Measurements from ENCODE around the gene SLC9A9.
A peak's percentile ranks its signal among the peaks of the same experiment; 100 is the strongest.

The SLC9A9 gene

DNA sequence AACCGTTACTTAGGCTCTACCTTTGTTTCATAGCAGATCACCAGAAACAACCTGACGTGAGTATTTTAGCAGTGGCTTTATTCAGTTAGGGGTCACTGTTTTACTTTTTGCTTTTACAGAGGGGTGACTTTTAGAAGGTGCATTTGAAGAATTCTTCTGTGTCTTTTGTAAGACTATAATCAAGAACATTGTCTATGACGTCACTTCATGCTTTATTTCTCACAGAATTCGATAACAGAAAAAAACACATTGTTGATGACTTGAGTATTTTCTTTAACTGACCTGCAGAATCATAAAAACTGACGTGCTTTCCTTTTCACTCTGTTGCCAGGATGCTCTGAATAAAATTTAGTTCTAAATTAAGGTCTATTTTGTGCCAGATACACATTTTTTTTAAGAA, 244.5 kb downstream of the SLC9A9 start:
- Histone ChIP-seq H2BK12ac (ENCODE audit: low read length) (no peak overlapping the region), H3K23ac (ENCODE audit: low read length) (no peak overlapping the region), H3K4ac (ENCODE audit: low read depth, low read length) (no peak overlapping the region), H3K18ac (ENCODE audit: low read length) (no peak overlapping the region), H4K12ac (ENCODE audit: low read depth, low read length) (no peak overlapping the region), H3K14ac (ENCODE audit: low read length) (no peak overlapping the region), H4K8ac (ENCODE audit: low read depth, low read length) (no peak overlapping the region), H3K4me2 (ENCODE audit: low read length) (no peak overlapping the region), H3K27ac (ENCODE audit: low read depth, low read length) (no peak overlapping the region), H2AK5ac (ENCODE audit: low read length) (no peak overlapping the region), H3K9me3 (ENCODE audit: insufficient read depth, low read depth, low read length) (no peaks in the 10 kb centered on the region), H3K4me3 (ENCODE audit: low read depth, low read length) (no peak overlapping the region), H3K79me2 (ENCODE audit: control insufficient read depth, insufficient read depth, low read length, poor library complexity) (no peaks in the 10 kb centered on the region), H3K9ac (ENCODE audit: low read length) (no peak overlapping the region), H4K91ac (ENCODE audit: low read depth, low read length) (no peak overlapping the region), H2AFZ (ENCODE audit: insufficient read depth, low read length, poor library complexity) (no peak overlapping the region), H3K36me3 (ENCODE audit: control insufficient read depth in 1 of 2, insufficient read depth in 2 of 2, low read length in 2 of 2) (no peaks in the 10 kb centered on the region), H3K4me1 (ENCODE audit: control insufficient read depth in 1 of 2, insufficient read depth in 2 of 2, low read length in 2 of 2) (peaks cover 0 to 2% of the 10 kb centered on the region in 2 experiments), H3K27me3 (ENCODE audit: insufficient read depth, low read length) (no peaks in the 10 kb centered on the region), H2BK120ac (ENCODE audit: insufficient read depth, low read length, poor library complexity) (no peak overlapping the region), H2BK5ac (ENCODE audit: low read depth, low read length, poor library complexity) (no peak overlapping the region), H3K79me1 (ENCODE audit: low read length) (no peaks in the 10 kb centered on the region)
- no peak for DNase-seq
- WGBS (ENCODE audit: extremely low coverage, insufficient coverage, insufficient read length), result no CpG with 5 or more reads among the region's 5 CpGs

DNA sequence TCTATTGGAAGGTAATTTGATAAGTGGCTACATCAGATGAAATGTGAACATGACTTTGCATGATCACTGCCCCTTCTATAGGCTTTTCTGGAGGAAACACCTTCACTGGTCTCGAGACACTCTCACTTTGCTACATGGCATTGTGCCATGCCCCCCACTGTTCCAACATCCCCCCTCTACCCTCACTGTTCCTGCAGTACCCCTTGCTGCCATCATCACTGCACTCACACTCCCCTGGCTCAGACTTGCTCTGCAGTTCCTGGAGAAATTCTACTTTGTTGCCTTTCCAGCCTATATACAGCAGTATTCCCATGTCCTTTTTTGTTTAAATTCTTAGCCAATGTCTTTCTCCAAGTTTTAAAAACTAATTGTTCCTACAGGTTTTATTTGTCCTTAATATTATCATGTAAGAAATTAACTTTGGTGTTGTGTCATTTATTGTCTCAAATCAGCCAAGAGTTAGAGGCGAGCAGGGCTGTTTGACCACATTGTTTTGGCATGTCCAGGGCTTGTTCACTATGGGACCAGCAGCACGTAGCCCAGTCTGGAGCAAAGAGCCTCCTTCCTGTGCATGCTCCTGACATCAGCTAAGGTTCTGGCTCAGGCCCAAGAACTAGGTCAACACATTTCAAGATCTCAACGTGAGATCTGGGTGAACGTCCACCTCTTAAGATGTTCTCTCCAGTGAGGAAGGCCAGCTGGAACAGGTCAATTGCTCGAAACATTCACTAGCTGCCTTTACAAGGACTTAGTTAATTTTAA, 246.4 kb downstream of the SLC9A9 start:
- WGBS (ENCODE audit: extremely low coverage, insufficient coverage, insufficient read length), result no CpG with 5 or more reads among the region's 6 CpGs

DNA sequence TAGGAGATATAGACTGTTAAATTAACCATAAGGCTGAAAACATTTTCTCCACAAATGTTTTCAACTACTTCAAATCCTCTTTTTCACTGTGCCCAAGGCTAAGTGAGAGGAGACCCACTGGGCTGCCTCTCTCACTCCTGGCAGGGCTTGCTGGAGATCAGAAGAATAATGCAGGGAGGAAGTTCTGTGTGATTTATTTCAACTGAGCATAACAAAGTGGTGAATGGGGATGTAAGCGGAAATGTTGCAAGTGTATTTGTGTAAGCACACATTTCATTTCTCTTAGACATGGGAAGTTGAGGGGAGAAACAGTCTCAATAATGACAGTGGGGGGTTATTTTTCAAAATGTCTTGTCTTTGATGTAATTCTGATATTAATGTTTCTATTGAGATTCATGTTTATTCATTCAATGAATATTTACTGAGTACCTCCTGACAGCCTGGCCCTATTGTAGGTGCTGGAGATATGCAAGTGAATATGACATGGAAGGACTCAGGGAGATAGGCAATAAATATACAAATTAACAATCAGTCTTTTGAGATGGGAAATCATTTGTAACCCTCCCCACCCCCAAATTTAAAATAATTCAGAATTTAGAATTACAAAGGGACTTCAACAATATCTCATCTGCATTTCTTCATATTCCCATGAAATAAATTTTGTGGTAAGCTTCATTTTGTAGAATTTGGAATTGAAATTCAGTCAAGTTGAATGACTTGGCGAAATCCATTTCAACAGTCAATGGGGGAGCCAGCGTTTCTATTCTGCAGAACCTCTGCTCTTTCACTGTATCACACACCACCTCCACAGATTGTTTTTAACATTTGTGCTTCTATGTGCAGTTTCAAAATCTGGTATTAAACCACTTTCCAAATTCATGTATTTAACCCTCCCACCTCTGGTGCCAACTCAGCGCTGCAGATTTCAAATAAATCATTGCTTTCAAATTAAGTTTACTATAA, 247.2 kb downstream of the SLC9A9 start:
- Histone ChIP-seq H4K91ac (ENCODE audit: low read depth, low read length) (no peak overlapping the region), H3K4me1 (ENCODE audit: control insufficient read depth in 1 of 2, insufficient read depth in 2 of 2, low read length in 2 of 2) (peaks cover 0 to 6% of the 10 kb centered on the region in 2 experiments), H3K14ac (ENCODE audit: low read length) (no peak overlapping the region), H3K4me3 (ENCODE audit: low read depth, low read length) (no peak overlapping the region), H3K79me1 (ENCODE audit: low read length) (no peaks in the 10 kb centered on the region), H3K27ac (ENCODE audit: low read depth, low read length) (no peak overlapping the region), H2AK5ac (ENCODE audit: low read length) (no peak overlapping the region), H3K23ac (ENCODE audit: low read length) (no peak overlapping the region), H4K8ac (ENCODE audit: low read depth, low read length) (no peak overlapping the region), H3K18ac (ENCODE audit: low read length) (no peak overlapping the region), H3K79me2 (ENCODE audit: control insufficient read depth, insufficient read depth, low read length, poor library complexity) (no peaks in the 10 kb centered on the region), H3K36me3 (ENCODE audit: control insufficient read depth in 1 of 2, insufficient read depth in 2 of 2, low read length in 2 of 2) (no peaks in the 10 kb centered on the region), H2AFZ (ENCODE audit: insufficient read depth, low read length, poor library complexity) (no peak overlapping the region), H3K27me3 (ENCODE audit: insufficient read depth, low read length) (no peaks in the 10 kb centered on the region), H3K9me3 (ENCODE audit: insufficient read depth, low read depth, low read length) (no peaks in the 10 kb centered on the region), H2BK12ac (ENCODE audit: low read length) (no peak overlapping the region), H2BK5ac (ENCODE audit: low read depth, low read length, poor library complexity) (no peak overlapping the region), H3K4ac (ENCODE audit: low read depth, low read length) (no peak overlapping the region), H4K12ac (ENCODE audit: low read depth, low read length) (no peak overlapping the region), H2BK120ac (ENCODE audit: insufficient read depth, low read length, poor library complexity) (no peak overlapping the region), H3K9ac (ENCODE audit: low read length) (no peak overlapping the region), H3K4me2 (ENCODE audit: low read length) (no peak overlapping the region)
- no CpG with 5 or more reads among the region's 4 CpGs for WGBS (ENCODE audit: extremely low coverage, insufficient coverage, insufficient read length)
- peak in 1 of 2 donors; percentile 13 for DNase-seq

More for the DNA sequence above, 246.4 kb downstream of the SLC9A9 start:
- no peaks in the 10 kb centered on the region for H3K36me3 ChIP-seq (ENCODE audit: control insufficient read depth in 1 of 2, insufficient read depth in 2 of 2, low read length in 2 of 2)
- H3K9ac ChIP-seq (ENCODE audit: low read length), result no peak overlapping the region
- no peak overlapping the region for H4K12ac ChIP-seq (ENCODE audit: low read depth, low read length)
- H3K4me2 ChIP-seq (ENCODE audit: low read length), result no peak overlapping the region
- H3K4ac ChIP-seq (ENCODE audit: low read depth, low read length), result no peak overlapping the region
- peak overlapping the region; percentile 72 for H2BK120ac ChIP-seq (ENCODE audit: insufficient read depth, low read length, poor library complexity)
- no peak overlapping the region for H3K4me3 ChIP-seq (ENCODE audit: low read depth, low read length)
- H3K9me3 ChIP-seq (ENCODE audit: insufficient read depth, low read depth, low read length), result no peaks in the 10 kb centered on the region
- no peak overlapping the region for H2BK5ac ChIP-seq (ENCODE audit: low read depth, low read length, poor library complexity)
- DNase-seq, result peak; percentile 91 to 92
- H3K14ac ChIP-seq (ENCODE audit: low read length), result no peak overlapping the region
- peak overlapping the region; percentile 53 for H3K18ac ChIP-seq (ENCODE audit: low read length)
- peak overlapping the region; percentile 55 for H2AFZ ChIP-seq (ENCODE audit: insufficient read depth, low read length, poor library complexity)
- H4K91ac ChIP-seq (ENCODE audit: low read depth, low read length), result peak overlapping the region; percentile 39
- H3K79me2 ChIP-seq (ENCODE audit: control insufficient read depth, insufficient read depth, low read length, poor library complexity), result no peaks in the 10 kb centered on the region
- no peak overlapping the region for H2AK5ac ChIP-seq (ENCODE audit: low read length)
- H3K79me1 ChIP-seq (ENCODE audit: low read length), result no peaks in the 10 kb centered on the region
- peak overlapping the region; percentile 92 for H2BK12ac ChIP-seq (ENCODE audit: low read length)
- no peak overlapping the region for H4K8ac ChIP-seq (ENCODE audit: low read depth, low read length)
- no peaks in the 10 kb centered on the region for H3K27me3 ChIP-seq (ENCODE audit: insufficient read depth, low read length)
- no peak overlapping the region for H3K27ac ChIP-seq (ENCODE audit: low read depth, low read length)
- peaks cover 0 to 6% of the 10 kb centered on the region in 2 experiments for H3K4me1 ChIP-seq (ENCODE audit: control insufficient read depth in 1 of 2, insufficient read depth in 2 of 2, low read length in 2 of 2)
- no peak overlapping the region for H3K23ac ChIP-seq (ENCODE audit: low read length)

DNA sequence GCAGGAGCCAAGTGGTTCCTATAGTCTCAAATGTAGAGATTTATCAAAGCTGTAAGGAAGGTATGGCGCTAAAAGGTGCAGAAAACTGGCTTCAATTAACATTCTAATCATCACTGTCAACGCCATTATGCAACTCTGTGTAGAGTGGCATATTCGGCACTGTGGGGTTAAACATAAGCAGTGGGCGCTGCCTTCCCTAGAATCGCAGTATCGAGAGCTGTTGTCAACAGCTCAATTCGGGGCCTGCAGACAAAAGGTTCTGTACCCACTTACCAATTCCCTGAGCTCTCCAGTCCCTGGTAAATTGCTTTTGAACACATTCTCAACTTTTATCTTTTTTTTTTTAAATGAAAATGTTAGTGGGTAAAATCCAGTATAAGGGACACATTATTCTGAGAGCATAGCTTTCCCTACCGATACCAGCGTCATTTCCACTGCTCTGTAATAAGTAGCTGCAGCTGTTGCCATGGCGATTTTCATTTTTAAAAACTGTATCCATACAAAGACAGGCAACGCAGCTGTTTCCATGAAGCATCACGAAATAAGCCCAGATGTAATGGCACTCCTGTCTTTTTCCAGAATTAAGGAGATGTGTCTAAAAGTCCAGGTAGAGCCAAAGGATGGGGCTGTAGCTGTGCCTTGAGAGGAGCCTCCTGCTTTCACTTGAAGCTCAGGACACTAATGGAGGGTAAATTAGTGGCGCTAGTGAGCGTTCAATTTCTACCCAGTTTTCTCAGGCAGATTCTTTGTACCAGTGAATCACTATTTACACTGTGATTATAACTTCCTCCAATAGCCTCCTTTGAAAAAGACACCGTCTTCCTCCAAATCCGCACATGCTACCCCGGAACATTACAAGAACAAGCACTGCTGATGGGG, 250.3 kb downstream of the SLC9A9 start:
- no peak overlapping the region for H3K9ac ChIP-seq (ENCODE audit: low read length)
- no peaks in the 10 kb centered on the region for H3K79me1 ChIP-seq (ENCODE audit: low read length)
- no peak overlapping the region for H2AFZ ChIP-seq (ENCODE audit: insufficient read depth, low read length, poor library complexity)
- H3K14ac ChIP-seq (ENCODE audit: low read length), result no peak overlapping the region
- no peaks in the 10 kb centered on the region for H3K9me3 ChIP-seq (ENCODE audit: insufficient read depth, low read depth, low read length)
- H3K4me1 ChIP-seq (ENCODE audit: control insufficient read depth in 1 of 2, insufficient read depth in 2 of 2, low read length in 2 of 2), result peaks cover 0 to 6% of the 10 kb centered on the region in 2 experiments
- no peak overlapping the region for H3K23ac ChIP-seq (ENCODE audit: low read length)
- no peak overlapping the region for H4K8ac ChIP-seq (ENCODE audit: low read depth, low read length)
- no peak overlapping the region for H3K4me3 ChIP-seq (ENCODE audit: low read depth, low read length)
- no peak overlapping the region for H2BK12ac ChIP-seq (ENCODE audit: low read length)
- no peak overlapping the region for H3K4me2 ChIP-seq (ENCODE audit: low read length)
- no peaks in the 10 kb centered on the region for H3K79me2 ChIP-seq (ENCODE audit: control insufficient read depth, insufficient read depth, low read length, poor library complexity)
- H3K36me3 ChIP-seq (ENCODE audit: control insufficient read depth in 1 of 2, insufficient read depth in 2 of 2, low read length in 2 of 2), result no peaks in the 10 kb centered on the region
- no peak overlapping the region for H3K18ac ChIP-seq (ENCODE audit: low read length)
- peak in 1 of 2 donors; percentile 29 for DNase-seq
- H2BK120ac ChIP-seq (ENCODE audit: insufficient read depth, low read length, poor library complexity), result no peak overlapping the region
- H2AK5ac ChIP-seq (ENCODE audit: low read length), result no peak overlapping the region
- H4K91ac ChIP-seq (ENCODE audit: low read depth, low read length), result no peak overlapping the region
- H4K12ac ChIP-seq (ENCODE audit: low read depth, low read length), result no peak overlapping the region
- no CpG with 5 or more reads among the region's 17 CpGs for WGBS (ENCODE audit: extremely low coverage, insufficient coverage, insufficient read length)
- no peak overlapping the region for H3K4ac ChIP-seq (ENCODE audit: low read depth, low read length)
- H3K27me3 ChIP-seq (ENCODE audit: insufficient read depth, low read length), result no peaks in the 10 kb centered on the region
- H3K27ac ChIP-seq (ENCODE audit: low read depth, low read length), result no peak overlapping the region
- no peak overlapping the region for H2BK5ac ChIP-seq (ENCODE audit: low read depth, low read length, poor library complexity)
